Stimulated activated CD8-positive, alpha-beta memory T cell treated with anti-CD3 and anti-CD28 coated beads, Interleukin-15, amount 100 ng/mL, for 24 hours (primary cell): ENCODE data around the gene CEMIP.

ENCODE experiments used
- DNase-seq: peaks from one replicate; pipeline ENCODE4 v3.0.0-alpha.2; 2020; ENCODE audit warnings: low read depth

CEMIP gene

DNA sequence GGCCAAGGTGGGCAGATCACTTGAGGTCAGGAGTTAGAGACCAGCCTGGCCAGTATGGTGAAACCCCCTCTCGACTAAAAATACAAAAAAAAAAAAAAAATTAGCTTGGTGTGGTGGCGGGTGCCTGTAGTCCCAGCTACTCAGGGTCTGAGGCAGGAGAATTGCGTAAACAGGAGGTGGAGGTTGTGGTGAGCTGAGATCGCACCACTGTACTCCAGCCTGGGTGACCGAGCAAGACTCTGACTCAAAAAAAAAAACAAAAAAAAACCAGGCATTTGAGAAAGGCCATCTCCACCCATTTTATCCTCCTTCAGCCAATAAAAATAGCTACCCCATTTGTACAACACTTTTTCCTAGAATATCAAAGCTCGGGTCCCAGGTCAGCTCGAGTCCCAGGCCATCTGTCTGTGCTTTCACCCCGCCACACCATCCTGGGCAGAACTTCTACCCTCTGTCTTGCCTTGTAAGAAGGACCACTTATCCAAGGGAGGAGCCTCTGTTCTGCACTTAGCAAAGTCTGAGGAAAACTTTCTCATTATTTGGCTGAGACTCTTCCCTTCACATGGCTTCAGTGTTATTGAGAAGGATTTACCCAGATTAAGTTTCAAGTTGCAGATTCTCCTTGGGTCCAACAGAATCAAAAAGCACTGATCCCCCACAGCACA, 111.3 kb downstream of the CEMIP start:
- no peak for DNase-seq

DNA sequence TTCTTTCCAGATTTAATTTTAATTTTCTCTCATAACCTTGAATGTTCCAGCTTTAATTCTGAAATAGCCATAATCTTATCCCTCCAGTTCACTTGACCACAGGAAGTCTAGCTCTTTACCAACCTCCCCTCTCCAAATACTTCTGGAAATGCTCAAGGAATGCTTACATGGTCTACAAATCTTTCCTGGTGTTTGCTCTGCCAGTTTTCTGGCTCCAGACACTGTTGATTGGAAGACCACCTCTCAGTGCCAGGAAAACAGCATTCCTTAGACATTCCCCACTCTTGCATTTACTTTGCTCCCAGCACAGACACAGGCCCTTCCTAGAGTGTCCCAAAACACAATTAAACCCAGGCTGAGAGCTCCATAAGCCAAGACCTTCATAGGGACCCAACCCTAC, 111.8 kb downstream of the CEMIP start:
- DNase-seq = no peak

DNA sequence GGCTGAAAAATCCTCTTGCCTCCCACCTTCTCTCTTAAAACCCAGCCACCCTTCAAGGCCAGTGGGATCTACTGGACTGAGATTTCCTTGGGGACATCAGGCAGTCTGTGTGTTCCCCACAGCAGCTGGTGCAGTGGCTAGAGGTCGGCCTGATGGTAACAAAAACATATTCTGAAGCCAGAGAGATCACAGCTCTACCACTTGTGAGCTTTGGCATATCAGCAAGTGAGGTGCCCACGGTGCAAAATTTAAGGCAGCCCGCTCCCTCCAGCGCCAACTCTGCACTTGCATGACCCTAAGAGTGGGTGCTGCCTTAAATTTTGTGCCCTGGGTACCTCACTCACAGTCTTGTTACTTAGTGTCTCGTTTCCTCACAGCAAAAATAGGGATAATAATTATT, 113.2 kb downstream of the CEMIP start:
- DNase-seq = no peak

DNA sequence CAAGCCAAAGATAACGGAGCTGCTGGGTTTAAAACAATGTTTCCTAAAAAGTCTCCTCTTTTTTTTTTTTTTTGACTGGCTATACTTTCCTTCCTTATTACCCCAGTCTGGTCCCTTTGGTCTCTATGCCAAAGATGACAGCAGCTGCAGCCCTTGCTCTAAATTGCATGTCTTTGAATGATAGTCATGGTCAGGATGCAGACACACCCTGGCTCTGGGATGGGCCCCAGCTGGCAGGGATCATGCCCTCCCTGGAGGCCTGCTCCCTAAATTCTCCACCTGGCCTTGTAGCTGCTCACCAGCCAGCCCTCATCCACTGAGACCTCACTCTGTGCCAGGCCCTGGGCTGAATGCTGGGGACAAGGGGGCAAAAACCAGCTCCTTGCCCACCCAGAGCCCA, 114.6 kb downstream of the CEMIP start:
- DNase-seq = no peak

DNA sequence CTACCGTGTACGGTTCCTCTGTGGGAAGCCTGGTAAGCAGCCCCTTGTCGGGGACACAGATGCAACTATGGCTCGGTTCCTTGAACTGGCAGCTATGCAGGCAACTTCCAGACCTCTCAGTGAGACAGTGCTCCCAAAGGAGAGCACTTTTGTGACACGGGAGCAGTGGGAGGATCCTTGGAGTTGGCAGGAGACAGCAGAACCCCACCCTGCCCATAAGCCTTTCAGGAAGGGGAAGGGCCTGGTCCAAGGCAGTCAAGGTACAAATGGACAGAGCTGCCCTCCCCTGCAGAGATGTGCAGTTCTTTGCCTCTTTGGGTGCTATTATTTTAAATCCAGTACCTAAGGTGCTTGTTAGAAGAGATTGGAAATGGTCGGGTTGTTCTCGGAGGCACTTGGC, 115.9 kb downstream of the CEMIP start:
- no peak for DNase-seq

DNA sequence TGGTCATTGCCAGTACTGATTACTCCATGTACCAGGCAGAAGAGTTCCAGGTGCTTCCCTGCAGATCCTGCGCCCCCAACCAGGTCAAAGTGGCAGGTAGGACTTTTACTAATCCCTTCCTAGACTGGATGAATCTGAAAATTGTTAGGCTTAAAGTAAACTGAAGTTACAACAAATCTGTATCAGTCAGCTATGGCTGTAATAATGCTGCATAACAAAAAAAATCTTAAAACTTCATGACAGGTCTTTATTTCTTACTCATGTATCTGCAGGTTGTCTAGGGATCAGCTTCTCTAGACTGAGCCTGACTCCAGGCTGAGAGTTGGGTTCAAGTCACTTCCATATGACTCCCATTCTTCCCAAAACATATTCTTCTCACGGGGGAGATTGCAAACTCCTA, 116.8 kb downstream of the CEMIP start:
- DNase-seq = no peak

DNA sequence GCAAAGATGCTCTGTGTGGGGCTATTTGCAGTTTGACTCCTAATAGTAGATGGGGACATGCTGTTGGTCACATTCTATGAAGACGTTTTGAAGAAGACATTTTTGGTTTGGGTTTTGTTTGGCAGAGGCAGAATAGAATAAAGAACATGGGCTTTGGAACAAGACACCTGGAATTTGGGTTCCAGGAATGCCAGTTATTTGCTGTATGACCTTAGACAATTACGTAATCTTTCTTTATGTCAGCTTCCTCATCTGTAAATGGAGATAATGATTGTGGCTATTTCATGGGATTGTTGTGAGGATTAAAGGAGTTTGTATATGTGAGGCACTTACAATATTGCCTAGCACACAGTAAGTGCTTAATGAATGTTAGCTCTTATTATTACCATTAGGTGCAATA, 118.9 kb downstream of the CEMIP start:
- no peak for DNase-seq

DNA sequence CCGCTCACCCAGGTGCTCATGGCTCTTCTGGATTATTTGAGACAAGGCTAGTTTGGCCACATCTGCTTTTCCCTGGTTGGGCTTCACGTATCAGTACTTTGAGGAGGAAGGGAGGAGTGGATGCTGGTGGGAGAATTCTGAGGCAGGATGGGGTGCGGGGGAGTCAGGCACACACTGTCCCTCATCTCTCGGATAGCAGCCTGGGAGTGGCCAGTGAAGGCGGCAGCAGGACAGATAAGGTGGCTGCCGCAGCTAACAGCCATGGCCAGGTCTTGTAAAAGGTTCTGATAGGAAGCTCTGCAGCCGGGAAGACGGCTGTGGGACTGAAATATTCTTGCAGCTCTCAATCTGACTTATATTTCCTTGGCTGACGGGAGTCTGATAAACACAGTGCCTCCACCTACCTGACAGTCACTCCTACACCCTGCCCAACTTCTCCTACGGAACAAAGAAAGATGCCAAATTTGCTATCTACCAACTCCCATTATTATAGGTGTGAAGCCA, 123.2 kb downstream of the CEMIP start:
- DNase-seq = no peak

DNA sequence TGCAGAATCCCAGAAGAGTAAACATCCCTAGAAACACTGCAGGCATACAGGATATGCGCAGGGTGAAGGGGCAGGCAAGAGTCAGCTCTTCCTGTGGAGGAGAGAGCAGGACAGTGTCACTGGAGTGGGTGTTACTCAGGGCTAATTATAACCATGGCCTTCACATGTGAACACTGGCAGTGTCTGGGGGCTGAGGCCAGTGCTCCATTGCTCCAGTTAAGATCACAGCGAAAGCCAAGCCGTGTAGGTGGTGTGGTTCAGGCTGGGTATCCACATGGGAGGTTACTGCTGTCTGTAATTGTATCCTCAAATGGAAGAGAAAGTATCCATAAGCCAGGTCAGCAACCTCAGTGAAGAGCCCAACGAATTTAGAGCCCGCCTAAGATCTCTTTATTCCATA, 125.8 kb downstream of the CEMIP start:
- no peak for DNase-seq

DNA sequence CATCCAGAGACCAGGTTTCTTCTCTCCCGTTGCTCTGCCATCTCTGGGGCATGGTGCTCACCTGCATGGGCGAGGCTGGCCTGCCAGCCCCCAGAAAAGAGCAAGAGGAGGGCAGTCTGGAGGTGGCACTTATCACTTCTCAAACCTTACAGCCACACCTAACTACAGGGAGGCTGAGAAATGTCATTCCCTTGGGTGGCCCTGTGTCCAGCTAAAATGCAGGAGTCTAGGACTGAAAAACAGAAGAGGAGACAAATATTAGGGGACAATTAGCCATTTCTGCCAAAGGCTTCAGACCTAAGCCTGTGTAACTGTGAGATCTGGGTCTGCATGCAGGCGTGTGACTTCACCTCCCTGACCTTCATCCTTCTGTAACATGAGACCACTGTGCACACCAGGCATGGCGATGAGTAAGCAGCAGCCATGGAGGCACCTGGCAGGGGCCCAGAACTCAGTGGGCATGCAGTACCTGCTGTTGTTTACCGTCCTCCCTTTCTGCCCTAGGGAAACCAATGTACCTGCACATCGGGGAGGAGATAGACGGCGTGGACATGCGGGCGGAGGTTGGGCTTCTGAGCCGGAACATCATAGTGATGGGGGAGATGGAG, 127.1 kb downstream of the CEMIP start:
- no peak for DNase-seq

DNA sequence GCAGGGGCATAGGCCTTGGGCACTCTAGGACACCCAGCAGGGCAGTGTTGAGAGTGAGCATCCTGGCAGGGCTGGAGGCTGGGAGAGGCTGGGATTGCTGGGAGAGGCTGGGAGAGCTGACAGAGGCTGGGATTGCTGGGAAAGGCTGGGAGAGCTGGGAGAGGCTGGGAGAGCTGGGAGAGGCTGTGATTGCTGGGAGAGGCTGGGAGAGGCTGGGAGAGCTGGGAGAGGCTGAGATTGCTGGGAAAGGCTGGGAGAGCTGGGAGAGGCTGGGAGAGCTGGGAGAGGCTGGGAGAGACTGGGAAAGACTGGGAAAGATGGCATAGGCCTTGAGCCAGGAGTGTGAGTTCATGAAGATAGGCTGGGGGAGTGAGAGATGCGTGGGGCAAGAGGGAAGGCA, 132.7 kb downstream of the CEMIP start:
- DNase-seq = no peak

DNA sequence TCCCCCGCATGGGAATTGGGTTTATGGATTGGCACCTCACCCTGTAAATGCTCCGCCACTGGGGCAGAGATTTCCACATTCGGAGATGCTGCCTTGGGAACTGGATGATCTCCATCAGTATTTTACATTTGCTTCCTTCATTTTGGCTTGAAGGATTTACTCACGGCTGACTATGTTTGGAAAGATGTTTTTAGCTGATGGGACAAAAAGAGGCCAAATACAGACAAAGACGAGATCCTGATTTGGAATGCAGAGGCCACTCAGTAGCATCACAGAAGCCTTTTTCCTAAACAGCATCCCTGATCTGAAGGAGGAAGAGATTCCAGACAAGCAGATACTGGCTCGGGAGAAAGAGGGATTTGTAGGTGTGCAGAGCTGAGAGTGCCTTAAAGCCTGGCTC, 133.5 kb downstream of the CEMIP start:
- DNase-seq = no peak

DNA sequence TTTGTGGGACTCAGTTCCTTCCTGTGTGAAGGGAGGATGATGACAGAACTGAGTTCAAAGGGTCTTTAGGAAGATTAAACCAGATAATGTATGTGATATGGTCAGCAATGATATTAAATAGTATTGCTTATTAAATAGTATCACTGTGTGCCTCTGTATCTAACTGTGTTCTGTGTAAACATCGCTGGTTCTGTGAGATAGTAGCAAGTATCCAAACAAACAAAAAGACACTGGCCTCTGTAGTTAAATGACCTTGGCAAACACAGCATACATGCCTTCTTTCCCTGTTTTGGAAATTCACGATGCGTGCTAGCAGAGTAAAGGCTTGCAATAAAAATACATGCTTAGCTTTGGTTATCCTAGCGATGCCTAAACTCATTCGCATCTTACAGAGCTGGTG, 134.4 kb downstream of the CEMIP start:
- DNase-seq = no peak

DNA sequence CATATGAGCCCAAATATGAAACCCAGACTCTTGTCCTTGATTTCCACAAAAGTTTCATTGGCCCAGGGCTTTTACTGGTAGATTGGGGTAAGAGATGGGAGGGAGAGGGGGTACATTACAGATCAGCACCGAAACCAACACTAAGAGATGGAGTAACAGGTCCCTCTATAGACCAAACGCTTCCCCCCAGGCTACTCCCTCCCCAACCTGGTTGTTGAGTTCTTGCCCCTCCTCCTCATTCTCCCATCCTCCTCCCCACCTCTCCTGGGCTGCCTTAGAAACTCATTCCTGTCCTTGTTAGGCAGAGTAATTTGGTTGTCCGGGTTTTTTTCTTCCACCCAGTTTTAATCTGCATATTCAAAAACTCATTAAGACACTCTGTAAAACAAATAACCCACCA, 136.3 kb downstream of the CEMIP start:
- DNase-seq = no peak

DNA sequence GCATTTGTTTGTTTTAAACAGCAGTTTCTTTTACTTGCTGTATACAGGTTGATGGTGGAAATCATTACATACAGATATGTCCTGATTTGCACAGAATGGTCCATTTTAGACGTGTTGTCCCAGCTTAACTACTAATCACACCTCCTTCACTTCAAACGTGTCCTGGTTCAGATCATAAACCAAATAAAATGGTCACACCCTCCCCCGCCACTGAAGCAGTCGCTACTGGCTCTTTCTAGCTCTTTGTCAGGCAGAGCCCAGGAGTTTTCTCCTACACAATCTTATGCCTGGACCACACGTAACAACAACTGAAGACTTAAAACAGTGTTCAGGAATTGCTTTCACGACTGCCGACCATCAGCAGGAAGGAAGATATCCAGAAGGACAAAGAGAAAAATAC, 136.9 kb downstream of the CEMIP start:
- no peak for DNase-seq

DNA sequence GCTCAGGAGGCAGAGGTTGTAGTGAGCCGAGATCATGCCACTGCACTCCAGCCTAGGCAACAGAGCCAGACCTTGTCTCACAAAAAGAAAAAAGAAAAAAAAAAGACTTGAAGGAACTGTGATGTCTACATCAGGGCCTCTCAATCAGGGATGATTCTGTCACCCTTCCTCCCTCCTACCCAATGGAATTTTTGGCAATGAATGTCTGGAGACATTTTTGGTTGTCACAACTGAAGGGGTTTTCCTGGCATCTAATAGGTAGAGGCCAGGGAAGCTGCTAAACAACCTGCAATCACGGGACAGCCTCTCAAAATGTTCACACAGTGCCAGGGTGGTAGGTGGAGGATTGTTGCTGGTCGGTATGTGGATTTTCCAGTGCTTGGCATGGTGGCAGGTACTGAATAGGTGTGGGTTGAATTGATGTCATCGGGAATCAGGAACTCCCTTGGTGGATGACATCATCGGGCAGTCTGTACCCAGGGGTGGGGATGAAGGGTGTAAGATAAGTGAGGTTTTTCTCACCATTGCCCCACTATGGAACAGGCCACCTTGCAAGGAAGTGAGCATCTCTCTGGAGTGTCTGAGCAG, 139.1 kb downstream of the CEMIP start:
- DNase-seq = no peak

DNA sequence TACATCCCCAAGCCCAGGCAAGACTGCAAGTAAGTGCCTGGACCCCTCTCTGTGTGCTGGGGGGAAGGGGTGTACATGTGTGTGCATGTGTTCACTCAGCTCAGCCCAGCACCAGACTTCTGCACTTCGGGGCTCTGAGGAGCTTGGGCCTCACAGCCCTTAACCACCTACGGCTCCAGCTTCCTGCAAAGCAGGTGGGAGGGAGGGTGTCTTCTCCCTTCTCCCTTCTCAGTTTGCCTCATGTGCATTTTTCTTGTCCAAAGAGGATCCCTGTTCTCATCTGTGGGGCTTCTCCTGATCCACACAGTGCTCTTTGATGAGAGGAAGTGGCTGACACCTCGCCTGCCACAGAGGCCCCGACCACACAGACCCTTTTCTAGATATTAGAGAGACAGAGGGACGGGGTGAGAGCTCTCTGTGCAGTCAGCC, 141.1 kb downstream of the CEMIP start:
- DNase-seq = no peak

DNA sequence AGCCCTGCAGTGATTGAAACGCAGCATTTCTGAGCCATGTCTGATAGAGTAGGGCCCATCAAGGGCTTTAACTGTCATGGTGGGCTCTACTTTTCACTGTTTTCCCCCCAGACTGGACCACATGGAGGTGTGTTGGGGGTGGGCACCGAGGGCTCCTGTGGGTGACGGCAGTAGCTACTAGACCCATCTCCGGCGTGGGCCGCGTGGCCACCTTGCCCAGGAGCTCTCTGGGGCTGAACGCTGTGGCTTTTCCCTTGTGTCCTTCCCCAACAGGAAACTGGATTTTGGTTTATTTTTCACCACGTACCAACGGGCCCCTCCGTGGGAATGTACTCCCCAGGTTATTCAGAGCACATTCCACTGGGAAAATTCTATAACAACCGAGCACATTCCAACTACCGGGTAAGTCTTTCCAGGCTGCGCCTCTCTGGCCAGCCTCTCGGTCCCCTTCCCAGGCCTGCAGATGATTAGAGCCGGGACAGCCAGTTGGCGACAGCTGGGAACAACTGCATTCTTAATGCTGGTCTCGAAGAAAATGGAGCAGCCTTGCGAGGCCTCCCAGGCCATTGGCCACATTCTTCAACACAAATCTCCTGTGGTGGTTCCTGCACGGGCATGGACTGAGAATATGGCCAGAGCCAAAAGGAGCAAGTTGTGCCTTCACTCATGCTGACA, 142.7 kb downstream of the CEMIP start:
- DNase-seq = no peak

DNA sequence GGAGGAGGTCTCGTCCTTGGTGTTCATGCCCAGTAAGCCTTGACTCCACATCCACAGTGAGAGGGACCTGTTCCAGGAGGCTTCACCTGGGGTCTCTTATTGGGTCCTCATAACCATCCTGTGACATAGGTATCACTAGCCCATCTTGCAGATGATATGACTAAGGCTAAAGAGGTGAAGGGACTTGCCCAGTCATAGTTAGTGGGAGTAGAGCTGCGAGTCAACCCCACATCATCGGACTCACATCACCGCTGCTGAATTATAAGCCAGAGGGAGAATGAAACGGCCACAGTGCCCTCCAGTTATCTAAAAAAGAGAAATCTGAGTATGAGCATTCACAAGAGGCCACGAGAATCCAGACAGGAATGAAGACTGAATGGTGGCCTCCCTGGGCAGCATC, 144.5 kb downstream of the CEMIP start:
- DNase-seq = no peak

DNA sequence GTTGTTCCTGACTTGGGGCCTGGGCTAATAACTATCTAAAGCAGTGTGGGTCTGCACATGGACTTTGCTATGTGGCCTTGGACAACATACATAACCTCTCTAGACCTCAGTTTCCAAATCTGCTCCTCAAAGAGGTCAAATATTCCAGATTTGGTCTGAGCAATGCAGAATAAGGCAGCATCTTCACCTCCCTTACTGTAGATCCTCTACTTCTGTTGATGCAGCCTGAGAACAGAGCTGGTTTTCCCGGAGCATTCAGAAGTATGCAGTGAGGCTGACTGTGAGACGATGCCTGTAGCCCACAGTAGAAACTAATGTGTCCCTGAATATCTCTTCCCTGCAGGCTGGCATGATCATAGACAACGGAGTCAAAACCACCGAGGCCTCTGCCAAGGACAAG, 145.1 kb downstream of the CEMIP start:
- no peak for DNase-seq

DNA sequence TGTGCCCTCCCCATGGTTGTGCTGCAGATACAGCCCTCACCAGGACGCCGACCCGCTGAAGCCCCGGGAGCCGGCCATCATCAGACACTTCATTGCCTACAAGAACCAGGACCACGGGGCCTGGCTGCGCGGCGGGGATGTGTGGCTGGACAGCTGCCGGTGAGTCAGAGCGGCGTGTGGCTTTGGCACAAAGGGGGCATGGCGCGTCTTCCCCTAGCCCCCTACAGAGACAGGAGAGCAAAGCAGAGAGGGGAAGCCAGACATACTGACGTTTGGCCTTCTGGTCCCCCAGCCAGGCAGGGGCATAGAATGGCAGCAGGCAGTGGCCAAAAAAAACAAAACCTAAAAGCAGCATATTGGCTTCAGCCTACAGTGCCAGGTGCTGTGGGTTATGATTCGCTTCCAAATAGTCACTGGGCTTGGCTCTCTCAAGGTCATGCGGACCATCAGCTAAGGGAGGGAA, 146.5 kb downstream of the CEMIP start:
- DNase-seq = no peak

DNA sequence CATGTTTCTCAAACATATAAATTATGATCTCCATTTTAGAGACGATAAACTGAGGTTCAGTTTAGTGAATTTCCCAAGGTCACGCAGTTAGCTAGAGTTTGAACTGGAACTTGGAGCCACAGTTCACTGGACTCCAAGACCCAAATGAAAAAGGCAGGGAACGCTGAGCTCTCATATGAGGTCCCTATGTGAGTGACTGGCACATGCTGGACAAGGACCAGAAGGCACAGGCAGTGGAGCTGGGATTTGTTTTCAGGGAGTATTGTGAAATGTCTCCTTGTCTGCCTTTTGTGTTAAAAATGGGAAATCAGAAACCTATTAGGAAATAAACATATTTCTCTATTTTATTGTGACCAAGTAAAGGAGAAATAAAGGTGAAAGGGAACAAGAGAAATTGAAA, 147.0 kb downstream of the CEMIP start:
- no peak for DNase-seq

DNA sequence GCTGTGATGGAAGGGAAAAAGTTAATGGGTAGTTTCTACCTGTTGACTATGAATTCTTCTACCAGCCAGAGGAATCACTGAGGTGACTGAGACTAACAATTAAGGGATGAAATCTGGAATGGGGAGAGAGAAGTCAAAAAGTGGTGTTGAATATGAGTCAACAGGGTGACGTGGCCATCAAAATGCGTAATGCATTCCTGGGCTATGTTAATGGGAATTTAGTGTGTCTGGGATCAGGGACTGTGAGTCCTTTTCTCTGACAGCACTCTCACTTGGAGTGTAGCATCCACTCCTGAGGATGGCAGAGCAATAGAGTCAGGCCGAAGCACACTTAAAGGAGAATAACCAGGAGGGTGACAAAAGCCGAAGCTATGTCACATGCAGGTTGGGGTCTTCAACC, 150.1 kb downstream of the CEMIP start:
- DNase-seq = no peak
